Hematopoietic multipotent progenitor cell treated with erythropoietin and hydrocortisone succinate and interleukin-3 and kit ligand, for 8 days (in vitro differentiated cells): ENCODE measurements around the gene FAM118A.
"Not testable (repeated sequence)": the region's sequence is repeated elsewhere in the genome, so short reads cannot be mapped to it uniquely, and the experiment has no call there.

Experiments used
- DNase-seq: peaks from one replicate; pipeline ENCODE4 v3.0.0-alpha.2; 2015

FAM118A gene

GRCh38 chr22:45284705-45285262 is 24.9 kb upstream of the FAM118A start, which contains the start of gene UPK3A:
Gene UPK3A (plus strand): TSS chr22:45284949. CDS start chr22:45285014, 65 bp downstream.
- peak; percentile 34 for DNase-seq

- no peak for DNase-seq
These were observed 24.3 kb upstream of the FAM118A start for GRCh38 chr22:45285263-45286058.

GRCh38 chr22:45286854-45287551 is 22.7 kb upstream of the FAM118A start:
- no peak for DNase-seq

GRCh38 chr22:45290410-45290936 is 19.3 kb upstream of the FAM118A start:
- DNase-seq: no peak

GRCh38 chr22:45291061-45291930 is 18.4 kb upstream of the FAM118A start:
- DNase-seq: no peak

GRCh38 chr22:45291931-45292290 is 17.8 kb upstream of the FAM118A start:
- DNase-seq: no peak

GRCh38 chr22:45292731-45293442 is 16.8 kb upstream of the FAM118A start:
- DNase-seq: no peak

DNA sequence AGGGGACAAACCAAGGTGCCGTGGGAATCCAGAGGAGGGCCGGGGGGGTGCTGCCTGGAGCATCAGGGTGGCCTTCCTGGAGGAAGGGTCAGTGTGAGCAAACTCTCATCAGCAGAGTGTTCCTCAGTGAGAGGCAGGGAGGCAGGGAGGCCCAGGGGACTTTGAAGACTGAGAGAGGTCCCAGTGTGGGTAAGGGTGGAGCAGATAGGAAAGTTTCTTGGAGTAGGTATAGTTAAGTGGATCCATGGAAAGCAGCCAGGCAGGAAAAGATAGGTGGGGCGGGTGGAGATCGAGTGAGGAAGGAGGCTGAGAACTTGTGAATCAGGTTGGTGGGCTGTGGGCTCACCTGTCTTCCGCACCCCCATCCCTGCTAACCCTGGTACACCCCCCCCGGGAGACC is 15.7 kb upstream of the FAM118A start:
- DNase-seq: no peak

GRCh38 chr22:45295004-45295403 is 14.7 kb upstream of the FAM118A start:
- DNase-seq: not testable (repeated sequence)

DNA sequence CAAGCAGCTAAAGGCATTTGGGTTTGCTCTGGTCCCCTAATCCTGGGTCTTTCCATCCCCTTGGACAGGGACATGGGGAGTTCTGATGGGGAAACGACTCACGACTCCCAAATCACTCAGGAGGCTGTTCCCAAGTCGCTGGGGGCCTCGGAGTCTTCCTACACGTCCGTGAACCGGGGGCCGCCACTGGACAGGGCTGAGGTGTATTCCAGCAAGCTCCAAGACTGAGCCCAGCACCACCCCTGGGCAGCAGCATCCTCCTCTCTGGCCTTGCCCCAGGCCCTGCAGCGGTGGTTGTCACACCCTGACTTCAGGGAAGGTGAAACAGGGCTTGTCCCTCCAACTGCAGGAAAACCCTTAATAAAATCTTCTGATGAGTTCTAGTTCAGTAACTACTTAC is 14.2 kb upstream of the FAM118A start:
- DNase-seq: no peak

DNA sequence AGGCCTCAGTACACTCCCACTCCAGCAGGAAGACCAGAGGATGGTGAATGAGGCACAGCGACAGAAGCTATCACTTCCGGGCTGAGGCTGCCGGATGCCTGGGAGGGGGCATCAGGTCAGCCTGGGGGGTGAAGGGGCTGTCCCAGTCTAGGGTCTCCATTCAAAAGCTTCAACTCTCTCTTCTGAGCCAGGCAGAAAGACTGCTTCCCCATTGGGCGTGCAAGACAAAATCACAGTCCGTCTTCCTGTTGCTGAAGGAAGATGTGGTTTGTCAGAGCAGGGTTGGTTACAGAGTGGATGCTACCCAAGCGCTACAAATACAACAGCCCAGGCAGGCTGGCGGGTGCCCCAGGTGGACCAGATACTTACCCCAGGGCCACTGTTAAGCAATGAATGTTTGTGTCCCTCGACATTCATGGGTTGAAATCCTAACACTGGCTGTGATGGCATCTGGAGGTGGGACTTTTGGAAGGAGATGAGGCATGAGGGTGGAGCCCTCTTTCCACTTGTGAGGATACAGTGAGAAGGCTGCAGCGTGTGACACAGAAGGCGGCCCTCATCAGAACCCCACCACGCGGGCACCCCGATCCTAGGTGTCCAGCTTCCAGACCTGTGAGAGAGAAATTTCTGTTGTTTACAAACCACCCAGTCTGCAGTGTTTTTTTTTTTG is 13.0 kb upstream of the FAM118A start:
- no peak for DNase-seq

- DNase-seq: no peak
These were observed 10.7 kb upstream of the FAM118A start for GRCh38 chr22:45298934-45299505.

- no peak for DNase-seq
These were observed 7.0 kb upstream of the FAM118A start for GRCh38 chr22:45302751-45303150.

DNA sequence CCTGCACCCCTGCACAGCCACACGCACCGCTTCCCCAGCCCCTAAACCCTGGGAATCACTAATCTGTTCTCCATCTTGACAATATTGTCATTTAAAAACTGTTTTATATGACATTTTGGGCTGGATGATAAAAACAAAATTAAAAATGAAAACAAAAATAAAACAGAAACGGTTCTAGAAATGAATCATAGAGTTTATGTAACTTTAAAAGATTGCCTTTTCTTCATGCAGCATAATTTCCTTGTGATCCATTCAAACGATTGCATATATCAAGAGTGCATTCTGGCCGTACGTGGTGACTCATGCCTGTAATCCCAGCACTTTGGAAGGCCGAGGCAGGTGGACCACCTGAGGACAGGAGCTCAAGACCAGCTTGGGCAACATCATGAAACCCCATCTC is 6.6 kb upstream of the FAM118A start:
- no peak for DNase-seq

GRCh38 chr22:45304971-45305370 is 4.8 kb upstream of the FAM118A start:
- DNase-seq: no peak

- no peak for DNase-seq
These were observed 4.2 kb upstream of the FAM118A start for GRCh38 chr22:45305456-45306075.

GRCh38 chr22:45306139-45306538 is 3.6 kb upstream of the FAM118A start:
- no peak for DNase-seq

- DNase-seq: no peak
These were observed 1.3 kb upstream of the FAM118A start for GRCh38 chr22:45308391-45308956.

GRCh38 chr22:45308957-45309421 is 745 bp upstream of the FAM118A start:
- peak; percentile 24 for DNase-seq

DNA sequence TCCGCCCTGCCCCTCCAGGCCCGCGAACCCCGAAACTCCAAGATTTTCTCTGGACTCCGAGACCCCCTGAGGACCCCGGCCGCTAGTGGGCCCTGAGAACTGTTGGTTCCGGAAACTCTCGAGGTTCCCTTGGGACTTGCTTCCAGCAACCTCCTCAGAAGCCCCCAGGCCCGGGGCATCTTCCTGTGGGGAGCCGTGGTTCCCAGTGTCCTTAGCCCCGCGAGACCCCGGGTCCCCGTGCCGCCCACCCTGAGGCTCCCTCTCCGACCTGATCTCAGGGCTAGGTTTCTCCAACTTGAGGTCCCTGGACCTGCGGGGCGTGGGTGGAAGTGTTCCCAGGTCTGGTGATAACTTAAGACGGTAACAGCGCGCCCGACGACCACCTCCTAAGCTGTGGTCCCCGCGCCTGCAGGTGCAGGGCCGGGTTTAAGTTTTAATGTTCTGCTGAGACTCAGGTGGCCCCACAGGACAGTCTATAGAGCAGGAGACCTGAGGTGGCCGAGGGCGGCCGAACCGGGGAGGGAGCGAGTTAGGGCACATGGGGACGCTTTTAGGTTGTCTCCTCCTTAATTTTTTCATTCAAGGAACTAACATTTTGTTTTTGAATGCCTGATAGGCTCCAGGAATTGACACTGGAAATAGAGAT is 720 bp downstream of the FAM118A start:
- no peak for DNase-seq
